ENCODE results near the gene GALNT10.

GRCh38 chr5:154437281-154437965 is 246.9 kb downstream of the GALNT10 start:
- TF ChIP-seq CTCF (IDR thresholded peaks at IDR 0.05) (no peak), POLR2A (IDR thresholded peaks at IDR 0.05) (no peak)
